Fibroblast of gingiva (primary cell): Measurements from ENCODE around the gene TSHZ2.
"Not testable (repeated sequence)": the region's sequence is repeated elsewhere in the genome, so short reads cannot be mapped to it uniquely, and the experiment has no call there.

ENCODE experiments used
- DNase-seq: peaks from one replicate; pipeline ENCODE4 v3.0.0-alpha.2; 2011; ENCODE audit warnings: low read depth

TSHZ2 gene

GRCh38 chr20:52964131-52964530 is 8.0 kb upstream of the TSHZ2 start:
- no peak for DNase-seq

GRCh38 chr20:52965380-52965779 is 6.8 kb upstream of the TSHZ2 start:
- no peak for DNase-seq

- no peak for DNase-seq
These were observed 6.3 kb upstream of the TSHZ2 start for GRCh38 chr20:52965819-52966218.

GRCh38 chr20:52966543-52966942 is 5.6 kb upstream of the TSHZ2 start:
- DNase-seq = not testable (repeated sequence)

- DNase-seq = no peak
These were observed 514 bp upstream of the TSHZ2 start for GRCh38 chr20:52971498-52972189.

GRCh38 chr20:52972965-52973819 is 1.0 kb downstream of the TSHZ2 start:
- no peak for DNase-seq

GRCh38 chr20:52974179-52974594 is 2.0 kb downstream of the TSHZ2 start:
- no peak for DNase-seq

- DNase-seq = no peak
These were observed 3.0 kb downstream of the TSHZ2 start for GRCh38 chr20:52975029-52975732.

GRCh38 chr20:52975803-52976531 is 3.8 kb downstream of the TSHZ2 start:
- no peak for DNase-seq

- no peak for DNase-seq
These were observed 6.7 kb downstream of the TSHZ2 start for GRCh38 chr20:52978851-52979250.

- DNase-seq = no peak
These were observed 8.9 kb downstream of the TSHZ2 start for GRCh38 chr20:52981051-52981450.

- DNase-seq = no peak
These were observed 11.7 kb downstream of the TSHZ2 start for GRCh38 chr20:52983726-52984450.

GRCh38 chr20:52984451-52984810 is 12.3 kb downstream of the TSHZ2 start:
- no peak for DNase-seq

GRCh38 chr20:52985687-52986086 is 13.5 kb downstream of the TSHZ2 start:
- no peak for DNase-seq

GRCh38 chr20:52987295-52987694 is 15.1 kb downstream of the TSHZ2 start:
- no peak for DNase-seq

GRCh38 chr20:52991830-52992229 is 19.7 kb downstream of the TSHZ2 start:
- no peak for DNase-seq

- no peak for DNase-seq
These were observed 20.5 kb downstream of the TSHZ2 start for GRCh38 chr20:52992632-52993031.

GRCh38 chr20:52993076-52993475 is 20.9 kb downstream of the TSHZ2 start:
- DNase-seq = no peak

GRCh38 chr20:52994184-52994970 is 22.2 kb downstream of the TSHZ2 start:
- no peak for DNase-seq

GRCh38 chr20:52996130-52996529 is 24.0 kb downstream of the TSHZ2 start:
- no peak for DNase-seq

GRCh38 chr20:52996658-52997057 is 24.5 kb downstream of the TSHZ2 start:
- DNase-seq = no peak
